H1 (cell line): ENCODE results near the gene ANKRD2. TPM values are rescaled to one million over a fixed set of nuclear protein-coding genes. Genes with fewer than 3 reads are reported as not detected.

Source experiments
- RNF2 ChIP-seq: fragments of 200-900, 300-1000 bp; sonication (generic); IDR thresholded peaks from 2 replicates; pipeline ENCODE4 v1.7.1; 2016; ENCODE audit warnings: borderline replicate concordance, low read depth, mild to moderate bottlenecking, antibody characterized with exemption, low read length; ENCODE audit not compliant: poor library complexity, severe bottlenecking; ENCODE audit errors: missing control alignments
- SIN3A ChIP-seq, 2 experiments: IDR thresholded peaks in 1 of 2; conservative IDR thresholded peaks in 1 of 2; 2 replicates each; pipeline ENCODE4 v1.6.1; 2011 to 2012; ENCODE audit warnings: low read length in 2 of 2, improper control_type of control experiment in 1 of 2, low read depth in 1 of 2, mild to moderate bottlenecking in 1 of 2
- SP2 ChIP-seq: IDR thresholded peaks from 2 replicates; pipeline ENCODE4 v1.6.1; 2012; ENCODE audit warnings: mild to moderate bottlenecking, low read length, inconsistent platforms
- polyA plus RNA-seq, 7 experiments: library from polyadenylated mRNA; depleted of rRNA in 3 of 7; stranded (reverse) in 5 of 7; unstranded in 2 of 7; fragments of >200 nt in 5 of 7; fragments of 200-250 nt in 2 of 7; gene quantifications; 1 replicate in 5 of 7; 2 replicates in 1 of 7; 4 replicates in 1 of 7; pipeline versions ENCODE4 v1.2.1 to v1.2.3, GENCODE V29; 2011 to 2013; ENCODE audit warnings: missing spikeins in 2 of 7, mixed read lengths in 2 of 7
- total RNA-seq: library from RNA; stranded (reverse); fragmentation: NEBNext Ultra II Directional; extraction: Animal tissue kit (Norgen Biotek cat#: 25700); gene quantifications from 2 replicates; pipeline ENCODE4 v1.2.1, GENCODE V29; 2021

The ANKRD2 gene
- total and polyA plus RNA-seq, 2 of the 8 experiments (the other 6 are each of a cell fraction or from before 2014, with no cell fraction given), result not detected

- no peak for TF ChIP-seq RNF2
- TF ChIP-seq SIN3A (conservative IDR thresholded peaks at IDR 0.05 in 1 of 2, IDR thresholded peaks at IDR 0.05 in 1 of 2; ENCODE audit: low read depth in 1 of 2, low read length in 2 of 2), result no peak
- no peak for TF ChIP-seq SP2
Measured at GRCh38 chr10:97567891-97568290, 4.7 kb upstream of the ANKRD2 start (continued).
